HFFc6 (cell line): ENCODE data around the gene DLG1. TPM values are rescaled to one million over a fixed set of nuclear protein-coding genes. Genes with fewer than 3 reads are reported as not detected.

ENCODE experiments used
- DNase-seq: peaks from one replicate; pipeline ENCODE4 v3.0.0-alpha.2; 2018
- H3K27ac Mint-ChIP-seq: 2 replicates; pipeline ENCODE4 v1.8.0; 2020; ENCODE audit warnings: mild to moderate bottlenecking, mixed read lengths
- H3K27me3 Mint-ChIP-seq: 2 replicates; pipeline ENCODE4 v1.8.0; 2021; ENCODE audit warnings: mild to moderate bottlenecking, moderate library complexity, mixed read lengths; ENCODE audit not compliant: insufficient read depth
- H3K36me3 Mint-ChIP-seq: 2 replicates; pipeline ENCODE4 v1.8.0; 2021; ENCODE audit warnings: low read depth, mixed read lengths
- H3K4me1 Mint-ChIP-seq: 2 replicates; pipeline ENCODE4 v1.8.0; 2020; ENCODE audit warnings: low read depth, mixed read lengths
- H3K4me3 Mint-ChIP-seq: 2 replicates; pipeline ENCODE4 v1.8.0; 2020; ENCODE audit warnings: mild to moderate bottlenecking, moderate library complexity, mixed read lengths
- H3K9me3 Mint-ChIP-seq: 2 replicates; pipeline ENCODE4 v1.8.0; 2020; ENCODE audit warnings: mild to moderate bottlenecking, mixed read lengths
- total RNA-seq, 6 experiments: library from RNA; stranded (reverse); fragmentation: NEBNext Ultra II Directional; extraction: Animal tissue kit (Norgen Biotek cat#: 25700); gene quantifications; 2 replicates in 1 of 6; 3 replicates in 5 of 6; pipeline ENCODE4 v1.2.3, GENCODE V29; 2021
- TF ChIP-seq, protein P1 (sequence below): fragments of 200-600 bp; sonication (generic); IDR thresholded peaks from 2 replicates; pipeline ENCODE4 v1.5.0; 2021; ENCODE audit warnings: antibody characterized with exemption, mild to moderate bottlenecking

Gene DLG1
- total RNA-seq, 6 experiments from 2014 or later, result 64.8 to 82.5 (median 74.7) TPM

GRCh38 chr3:197093871-197094270 lies 204.5 kb downstream of the DLG1 start:
- TF ChIP-seq, protein P1, sequence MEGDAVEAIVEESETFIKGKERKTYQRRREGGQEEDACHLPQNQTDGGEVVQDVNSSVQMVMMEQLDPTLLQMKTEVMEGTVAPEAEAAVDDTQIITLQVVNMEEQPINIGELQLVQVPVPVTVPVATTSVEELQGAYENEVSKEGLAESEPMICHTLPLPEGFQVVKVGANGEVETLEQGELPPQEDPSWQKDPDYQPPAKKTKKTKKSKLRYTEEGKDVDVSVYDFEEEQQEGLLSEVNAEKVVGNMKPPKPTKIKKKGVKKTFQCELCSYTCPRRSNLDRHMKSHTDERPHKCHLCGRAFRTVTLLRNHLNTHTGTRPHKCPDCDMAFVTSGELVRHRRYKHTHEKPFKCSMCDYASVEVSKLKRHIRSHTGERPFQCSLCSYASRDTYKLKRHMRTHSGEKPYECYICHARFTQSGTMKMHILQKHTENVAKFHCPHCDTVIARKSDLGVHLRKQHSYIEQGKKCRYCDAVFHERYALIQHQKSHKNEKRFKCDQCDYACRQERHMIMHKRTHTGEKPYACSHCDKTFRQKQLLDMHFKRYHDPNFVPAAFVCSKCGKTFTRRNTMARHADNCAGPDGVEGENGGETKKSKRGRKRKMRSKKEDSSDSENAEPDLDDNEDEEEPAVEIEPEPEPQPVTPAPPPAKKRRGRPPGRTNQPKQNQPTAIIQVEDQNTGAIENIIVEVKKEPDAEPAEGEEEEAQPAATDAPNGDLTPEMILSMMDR, result no peak
- Mint-ChIP-seq H3K4me1 (peaks cover 2% of the 10 kb centered on the region), H3K9me3 (no peaks in the 10 kb centered on the region), H3K27ac (no peak overlapping the region), H3K4me3 (no peak overlapping the region), H3K36me3 (peaks cover 39% of the 10 kb centered on the region), H3K27me3 (no peaks in the 10 kb centered on the region; the same call in 1 of the 2 replicates)
- no peak for DNase-seq

DNA sequence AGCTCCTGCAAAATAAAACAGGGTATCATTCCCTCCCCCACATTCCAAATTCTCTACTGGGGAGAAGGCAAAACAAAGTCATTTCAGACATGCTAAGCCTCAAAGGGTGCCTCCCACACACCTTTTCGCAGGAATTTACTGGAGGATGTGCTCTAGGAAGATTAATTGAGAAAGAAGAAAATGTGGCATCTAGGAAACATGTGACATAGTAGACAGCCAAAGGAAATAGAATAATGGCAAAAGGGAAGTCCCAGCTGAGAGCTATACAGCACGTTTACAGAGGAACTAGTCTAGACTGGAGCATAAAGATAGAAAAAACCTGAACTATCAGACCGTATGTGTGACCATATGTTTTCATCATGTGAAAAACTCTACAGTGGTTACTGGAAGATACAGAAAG lies 210.0 kb downstream of the DLG1 start:
- DNase-seq, result no peak
- Mint-ChIP-seq H3K27ac (no peak overlapping the region), H3K27me3 (no peaks in the 10 kb centered on the region), H3K36me3 (peaks cover 26% of the 10 kb centered on the region), H3K9me3 (no peaks in the 10 kb centered on the region), H3K4me3 (no peak overlapping the region), H3K4me1 (peaks cover 18% of the 10 kb centered on the region)
- TF ChIP-seq, protein P1, result no peak

- H3K27ac Mint-ChIP-seq, result no peak overlapping the region
- H3K9me3 Mint-ChIP-seq, result no peaks in the 10 kb centered on the region
- peaks cover 26% of the 10 kb centered on the region for H3K36me3 Mint-ChIP-seq
- H3K4me3 Mint-ChIP-seq, result no peak overlapping the region
- TF ChIP-seq, protein P1, result no peak
- no peak for DNase-seq
- H3K4me1 Mint-ChIP-seq, result peaks cover 30% of the 10 kb centered on the region
- no peaks in the 10 kb centered on the region for H3K27me3 Mint-ChIP-seq
These were observed 213.3 kb downstream of the DLG1 start for GRCh38 chr3:197085137-197085536.

GRCh38 chr3:197083486-197083885 lies 214.9 kb downstream of the DLG1 start:
- Mint-ChIP-seq H3K9me3 (no peaks in the 10 kb centered on the region), H3K4me3 (peak overlapping the region; percentile 72), H3K27ac (peak overlapping the region; percentile 86), H3K4me1 (peaks cover 24% of the 10 kb centered on the region), H3K36me3 (peaks cover 19% of the 10 kb centered on the region), H3K27me3 (no peaks in the 10 kb centered on the region)
- TF ChIP-seq, protein P1, result no peak
- peak; percentile 80 for DNase-seq

DNA sequence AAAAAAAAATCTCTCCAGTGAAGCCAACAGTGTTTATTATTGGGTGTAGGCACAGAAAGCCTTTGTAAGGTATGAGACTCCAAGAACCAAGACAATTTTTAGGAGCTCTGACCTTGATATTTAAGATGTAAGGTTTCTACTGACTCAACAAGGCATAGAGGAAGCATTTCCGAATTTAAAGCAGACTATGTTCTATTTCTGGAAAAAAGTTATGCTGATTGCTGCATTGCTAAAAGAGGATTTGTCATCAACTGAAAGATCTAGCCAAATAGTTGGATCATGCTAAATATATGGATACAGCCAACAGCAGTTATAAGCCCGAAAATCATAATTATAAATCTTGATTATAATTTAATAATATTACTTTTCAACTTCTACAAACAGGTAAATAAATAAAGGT lies 215.5 kb downstream of the DLG1 start:
- TF ChIP-seq, protein P1, result no peak
- H3K9me3 Mint-ChIP-seq, result no peaks in the 10 kb centered on the region
- H3K27ac Mint-ChIP-seq, result peak overlapping the region; percentile 55
- DNase-seq, result peak; percentile 41
- no peaks in the 10 kb centered on the region for H3K27me3 Mint-ChIP-seq
- H3K36me3 Mint-ChIP-seq, result peaks cover 14% of the 10 kb centered on the region
- peaks cover 21% of the 10 kb centered on the region for H3K4me1 Mint-ChIP-seq
- H3K4me3 Mint-ChIP-seq, result peak overlapping the region; percentile 60; the same call in 1 of the 2 replicates

DNA sequence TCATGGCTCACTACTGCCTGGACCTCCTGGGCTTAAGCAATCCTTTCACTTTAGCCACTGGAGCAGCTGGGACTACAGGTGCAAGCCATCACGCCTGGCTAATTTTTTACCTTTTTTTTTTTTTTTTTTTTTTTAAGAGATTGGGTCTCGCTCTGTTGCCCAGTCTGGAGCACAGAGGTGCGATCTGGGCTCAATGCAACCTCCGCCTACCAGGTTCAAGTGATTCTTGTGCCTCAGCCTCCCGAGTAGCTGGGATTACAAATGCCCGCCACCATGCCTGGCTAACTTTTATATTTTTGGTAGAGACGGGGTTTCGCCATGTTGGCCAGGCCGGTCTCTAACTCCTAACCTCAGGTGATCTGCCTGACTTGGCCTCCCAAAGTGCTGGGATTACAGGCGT lies 218.1 kb downstream of the DLG1 start:
- TF ChIP-seq, protein P1, result no peak
- no peaks in the 10 kb centered on the region; the same call in 1 of the 2 replicates for H3K27me3 Mint-ChIP-seq
- no peaks in the 10 kb centered on the region for H3K9me3 Mint-ChIP-seq
- no peak overlapping the region for H3K27ac Mint-ChIP-seq
- peaks cover 19% of the 10 kb centered on the region for H3K36me3 Mint-ChIP-seq
- no peak for DNase-seq
- H3K4me1 Mint-ChIP-seq, result peaks cover 21% of the 10 kb centered on the region
- no peak overlapping the region for H3K4me3 Mint-ChIP-seq
